GM19239 (cell line): ENCODE data around the gene HIPK2.

ENCODE experiments used
- DNase-seq: peaks from one replicate; pipeline ENCODE4 v3.0.0; 2011; ENCODE audit warnings: low spot score; ENCODE audit not compliant: insufficient read length
- FAIRE-seq: peaks from 2 replicates; lab custom pipeline; 2011; peaks lifted over from hg19 to GRCh38; lab: Jason Lieb, UNC

The HIPK2 gene

DNA sequence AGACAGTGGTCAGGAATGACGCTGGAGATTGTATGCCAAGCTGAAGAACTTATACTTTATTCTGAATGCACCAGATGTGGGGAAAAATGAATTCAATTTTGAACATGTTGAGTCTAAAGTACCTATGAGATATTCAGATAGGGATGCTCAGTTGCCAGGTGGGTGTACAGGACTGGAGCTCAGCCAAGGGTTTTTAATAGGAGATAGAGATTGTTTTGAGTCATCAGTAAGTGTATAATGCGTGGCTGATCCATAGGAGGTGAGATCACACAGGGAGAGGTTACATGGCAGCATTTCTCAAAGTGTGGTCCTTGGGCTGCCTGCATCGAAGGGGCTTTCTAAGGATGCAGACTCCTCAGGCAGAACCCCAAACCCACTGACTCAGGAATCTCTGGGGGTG, 6.8 kb upstream of the HIPK2 start:
- DNase-seq, result no peak
- no peak for FAIRE-seq

DNA sequence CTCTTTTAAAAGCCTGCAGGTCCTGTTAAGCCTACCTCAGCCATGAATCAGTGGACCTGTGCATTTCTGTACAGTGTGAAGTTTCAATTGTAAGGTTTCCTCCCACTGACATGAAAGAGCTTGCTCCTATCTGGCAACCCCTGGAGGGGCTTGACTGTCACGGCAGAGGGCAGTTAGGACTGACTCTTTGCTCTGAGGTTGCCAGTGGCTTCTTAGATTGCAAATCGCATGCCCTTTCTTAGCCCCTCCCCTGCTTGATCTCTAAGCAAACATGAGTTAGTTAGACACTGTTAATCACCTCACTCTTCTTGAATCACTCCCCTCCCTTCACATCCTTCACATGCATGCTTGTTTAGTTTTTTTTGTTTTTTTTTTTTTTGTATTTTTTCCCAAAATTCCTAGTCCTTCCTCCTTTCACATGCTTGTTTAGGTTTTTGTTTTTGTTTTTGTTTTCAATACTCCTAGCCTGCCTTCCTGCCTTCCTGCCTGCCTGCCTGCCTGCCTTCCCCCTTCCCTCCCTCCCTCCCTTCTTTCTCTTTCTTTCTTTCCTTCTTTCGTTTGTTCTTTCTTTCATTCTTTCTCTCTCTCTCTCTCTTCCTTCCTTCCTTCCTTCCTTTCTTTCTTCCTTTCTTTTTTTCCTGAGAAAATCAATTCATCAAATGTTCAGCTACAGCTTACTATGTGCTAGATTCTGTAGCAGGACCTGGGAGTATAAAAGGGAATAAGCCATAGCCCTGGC, 6.0 kb upstream of the HIPK2 start:
- no peak for FAIRE-seq
- DNase-seq, result no peak

DNA sequence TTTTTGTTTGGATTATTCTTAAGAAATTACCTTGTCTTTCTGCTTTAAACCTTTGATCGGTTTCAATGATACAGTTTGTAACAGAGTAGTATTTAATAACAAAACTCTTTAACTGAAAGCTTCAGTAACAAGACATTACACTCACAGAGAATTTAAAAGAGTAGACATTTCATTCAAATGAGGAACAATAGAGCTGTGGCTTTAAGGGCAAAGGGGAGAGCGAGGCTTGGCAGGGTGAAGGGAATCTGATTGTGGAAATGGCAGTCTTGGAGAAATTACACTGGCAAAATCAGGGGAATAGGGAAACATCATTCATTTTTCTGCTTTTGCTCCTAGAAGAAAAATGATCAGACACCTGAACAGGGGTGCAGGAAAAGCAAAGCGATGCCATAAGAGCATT, 5.1 kb upstream of the HIPK2 start:
- no peak for FAIRE-seq
- no peak for DNase-seq

DNA sequence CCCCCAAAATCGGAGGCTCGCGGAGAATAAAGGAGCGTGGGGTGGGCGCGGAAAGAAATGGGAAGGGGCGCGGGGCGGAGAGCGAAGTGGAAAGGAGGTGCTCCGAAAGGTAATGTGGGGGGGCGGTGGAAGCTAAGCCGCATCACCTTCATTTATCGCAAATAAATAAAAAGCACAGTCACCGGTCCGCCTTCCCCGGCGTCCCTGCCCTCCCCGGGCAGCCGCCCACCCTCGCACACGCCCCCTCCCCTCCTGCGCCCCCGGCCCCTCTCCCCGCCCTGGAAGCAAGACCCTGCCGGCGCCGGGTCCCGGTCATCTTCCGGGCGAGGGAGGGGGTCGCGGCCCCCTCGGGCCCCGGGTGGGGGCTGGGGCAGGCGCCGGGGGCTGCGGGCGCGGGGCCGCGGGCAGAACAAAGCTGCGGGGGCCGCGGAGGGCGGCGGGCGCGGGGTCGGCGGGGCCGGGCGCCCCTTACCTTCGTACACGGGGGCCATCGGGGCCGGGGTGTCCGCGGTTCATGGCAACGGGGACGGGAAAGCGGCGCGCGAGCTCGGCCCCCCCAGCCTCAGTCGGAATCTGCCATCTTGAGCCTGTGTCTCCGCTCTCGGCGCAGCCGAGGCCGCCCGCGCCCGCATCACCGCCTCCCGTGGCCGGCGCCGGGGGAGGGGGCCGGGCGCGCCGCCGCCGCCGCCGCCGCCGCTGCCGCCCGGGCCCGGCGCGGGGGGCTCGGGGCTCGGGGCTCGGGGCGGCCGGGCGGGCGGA, 486 bp downstream of the HIPK2 start:
- FAIRE-seq, result no peak
- peak; percentile 60 for DNase-seq

DNA sequence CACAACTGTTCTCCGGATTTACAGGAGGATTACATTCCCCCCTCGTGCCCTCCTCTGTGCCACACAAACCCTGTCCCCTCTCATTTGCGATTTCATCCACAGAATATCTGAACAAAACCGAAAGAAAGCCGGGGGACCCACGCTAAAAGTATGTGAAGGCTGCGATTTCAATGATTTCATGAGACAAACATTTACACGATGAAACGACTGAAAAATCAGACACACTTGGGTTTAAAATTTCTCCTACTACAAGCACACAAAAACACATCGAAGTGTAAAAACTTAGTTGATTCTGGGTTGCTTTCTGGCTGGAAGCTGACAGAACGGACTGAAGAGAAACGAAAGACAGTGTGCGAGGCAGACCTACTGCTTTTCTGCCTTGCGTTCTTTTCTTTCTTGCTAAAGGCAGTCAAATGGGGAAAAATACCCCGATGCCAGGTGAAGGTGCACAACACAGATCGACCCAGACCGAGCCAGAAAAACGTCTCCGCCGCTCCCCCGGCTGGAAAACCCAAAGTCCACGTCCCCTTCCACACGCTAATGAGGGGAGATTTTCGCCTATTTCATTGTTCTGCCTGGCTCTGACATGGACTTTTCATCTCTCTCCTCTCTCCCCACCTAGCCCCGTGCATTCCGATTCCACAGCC, 1.2 kb downstream of the HIPK2 start:
- FAIRE-seq (peak; percentile 83), DNase-seq (peak; percentile 28)

DNA sequence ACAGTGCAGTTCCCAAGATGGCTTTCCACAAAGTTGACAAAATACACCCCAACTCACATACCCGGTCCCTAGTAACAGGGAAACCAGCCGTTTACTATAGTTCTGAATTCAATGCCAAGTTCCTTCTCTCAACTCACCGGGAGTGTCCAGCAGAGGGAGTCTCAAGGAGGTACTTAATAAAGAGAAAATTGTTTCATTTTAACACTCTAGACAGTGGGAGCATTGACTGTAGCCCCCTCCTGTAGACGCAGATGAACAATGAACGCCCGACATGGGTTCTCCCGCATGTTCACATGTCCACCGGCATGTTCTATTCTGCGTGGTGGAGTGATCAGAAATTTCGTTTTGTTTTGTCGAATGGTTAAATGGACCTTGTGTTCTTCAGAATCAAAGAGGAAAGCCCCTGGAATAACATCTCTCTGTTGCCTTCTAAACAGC, 1.9 kb downstream of the HIPK2 start:
- DNase-seq (peak; percentile 53), FAIRE-seq (peak; percentile 94)

GRCh38 chr7:139774376-139774775, 3.4 kb downstream of the HIPK2 start:
- DNase-seq (no peak), FAIRE-seq (no peak)

DNA sequence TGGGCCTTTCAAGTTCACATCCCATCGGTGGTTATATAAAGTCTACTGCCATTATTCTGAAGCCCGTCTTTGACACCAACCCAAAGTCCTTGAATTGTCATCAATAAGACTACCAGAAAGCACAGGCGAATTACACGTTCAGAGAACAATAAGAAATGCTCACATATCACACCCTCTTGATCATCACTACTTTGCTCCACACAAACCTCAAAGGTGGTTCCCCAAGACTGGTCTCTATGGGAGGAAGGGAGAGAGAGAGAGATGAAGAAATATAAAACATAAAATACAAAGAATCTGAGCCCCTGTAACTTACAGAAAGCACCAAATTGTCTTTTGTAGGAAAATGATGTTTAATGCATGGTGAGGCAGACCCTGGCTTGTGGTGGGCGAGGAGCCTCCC, 4.4 kb downstream of the HIPK2 start:
- DNase-seq, result no peak
- peak; percentile 64 for FAIRE-seq

DNA sequence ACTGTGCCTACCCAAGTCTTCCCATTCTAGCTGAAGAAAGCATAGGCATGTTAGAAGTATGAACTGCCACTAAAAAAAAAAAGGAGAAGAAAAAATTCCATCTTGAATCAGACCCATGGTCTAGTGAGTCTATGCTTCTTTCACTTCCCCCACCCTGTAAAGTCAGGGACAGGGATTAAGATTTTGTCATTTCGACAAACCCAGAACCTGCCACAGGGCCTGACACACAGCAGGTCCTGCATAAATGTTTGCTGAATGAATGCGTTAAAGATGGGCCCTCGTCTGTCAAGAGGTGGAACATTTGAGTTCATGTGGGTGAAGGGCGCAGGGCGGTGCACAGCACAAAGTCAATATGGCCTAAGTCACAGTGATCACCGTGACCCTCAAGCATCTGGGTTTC, 4.9 kb downstream of the HIPK2 start:
- FAIRE-seq (no peak), DNase-seq (no peak)

- no peak for FAIRE-seq
- DNase-seq, result no peak
Measured at GRCh38 chr7:139772115-139772514, 5.7 kb downstream of the HIPK2 start.

DNA sequence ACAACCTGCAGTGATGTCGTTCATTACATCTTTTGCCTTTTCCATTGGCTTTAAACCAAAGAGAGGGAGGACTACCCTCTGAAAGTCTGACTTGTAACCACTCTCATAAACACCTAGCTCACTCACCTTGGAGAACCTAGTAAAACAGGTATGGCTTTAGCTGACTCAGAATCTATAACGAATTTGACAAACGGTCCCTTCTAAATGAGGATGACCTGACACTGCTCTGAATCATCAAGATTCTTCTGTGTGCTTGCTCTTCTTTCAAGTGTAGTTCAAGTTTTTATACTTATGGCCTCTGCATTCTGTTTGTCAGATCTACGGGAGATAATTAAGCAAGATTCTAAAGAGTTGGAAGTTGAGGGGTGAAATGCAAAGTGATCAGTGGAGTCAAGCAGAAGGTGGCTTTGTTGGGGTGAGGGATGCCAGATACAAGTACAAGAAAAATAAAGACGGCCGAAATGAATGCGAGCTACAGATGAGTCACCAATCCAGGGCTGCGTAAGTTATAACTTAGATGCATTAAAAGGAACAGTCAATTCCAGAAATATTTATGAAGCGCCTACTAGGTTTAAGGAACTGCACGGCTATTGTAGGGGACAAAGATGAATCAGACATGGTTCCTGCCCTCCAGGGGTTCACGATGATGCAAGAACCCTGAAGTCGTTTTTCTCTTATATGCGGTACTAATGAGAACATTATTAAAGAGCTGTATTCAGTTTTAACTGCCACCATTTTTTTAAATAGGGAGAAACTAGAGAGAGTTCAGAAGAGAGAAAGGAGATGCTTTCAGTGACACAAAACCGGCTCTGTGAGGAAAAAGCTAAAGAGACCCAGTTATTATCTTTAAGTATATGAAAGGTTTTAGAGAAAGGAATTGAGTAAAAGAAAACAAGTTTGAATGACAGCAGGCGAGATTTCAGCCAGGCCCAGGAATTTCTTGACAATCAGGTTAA, 6.5 kb downstream of the HIPK2 start:
- no peak for FAIRE-seq
- no peak for DNase-seq

DNA sequence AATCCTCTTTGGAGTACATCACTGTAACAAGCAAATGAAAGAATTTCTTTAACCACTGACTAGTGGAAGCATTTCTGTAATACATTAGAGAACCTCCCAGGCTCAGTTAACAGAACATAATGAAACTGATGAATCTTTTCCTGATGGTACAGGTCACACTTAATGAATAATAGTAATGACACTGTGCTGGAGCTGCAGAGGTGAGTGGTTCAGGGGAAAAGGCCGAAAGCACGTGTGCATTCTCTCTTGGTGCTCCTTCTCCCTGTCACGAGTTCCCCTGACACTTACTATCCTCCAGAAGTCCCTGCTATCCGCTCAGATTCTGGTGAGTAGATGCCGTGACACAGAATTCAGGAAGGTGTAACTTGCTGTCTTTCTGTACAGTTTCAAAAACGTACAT, 8.0 kb downstream of the HIPK2 start:
- DNase-seq (no peak), FAIRE-seq (no peak)

DNA sequence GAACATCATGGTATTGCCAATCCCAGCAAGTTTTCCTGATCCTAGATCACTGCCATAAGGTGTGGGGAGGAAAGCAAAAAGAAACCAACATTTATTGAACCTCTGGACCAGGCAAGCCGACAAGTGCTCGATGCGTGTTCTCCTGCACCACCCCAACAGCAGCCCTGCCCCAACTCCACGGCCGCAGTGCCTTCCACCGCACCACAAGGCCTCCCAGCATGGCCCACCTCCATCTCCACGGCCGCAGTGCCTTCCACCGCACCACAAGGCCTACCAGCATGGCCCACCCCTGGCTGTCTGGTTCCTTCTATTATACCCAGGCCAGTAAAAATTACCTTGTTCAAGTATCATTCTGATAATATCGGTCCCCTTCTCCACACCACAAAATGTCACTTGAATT, 8.7 kb downstream of the HIPK2 start:
- FAIRE-seq, result no peak
- DNase-seq, result no peak

- no peak for DNase-seq
- peak; percentile 21 for FAIRE-seq
Measured at GRCh38 chr7:139768249-139768824, 9.5 kb downstream of the HIPK2 start.

DNA sequence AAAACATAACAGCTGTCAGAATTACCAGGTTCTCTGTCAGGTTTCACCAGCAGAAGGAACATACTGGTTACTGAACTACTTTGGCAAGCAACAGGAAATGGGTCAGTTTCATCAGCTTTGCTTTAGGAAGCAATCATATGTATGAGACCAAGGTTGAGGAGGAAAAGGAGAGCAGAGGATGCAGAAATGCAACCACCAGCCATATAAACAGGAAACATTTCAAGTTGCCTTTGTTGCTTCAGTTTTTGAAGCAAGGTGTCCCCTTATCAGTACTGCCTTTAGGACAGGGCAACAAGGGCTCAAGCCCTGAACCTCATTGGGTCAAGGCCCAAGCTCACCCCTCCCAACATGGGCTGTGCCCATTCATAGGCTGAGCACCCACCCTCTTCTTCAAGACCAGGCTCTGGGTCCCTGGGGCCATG, 10.2 kb downstream of the HIPK2 start:
- peak; percentile 61 for DNase-seq
- FAIRE-seq, result peak; percentile 96

DNA sequence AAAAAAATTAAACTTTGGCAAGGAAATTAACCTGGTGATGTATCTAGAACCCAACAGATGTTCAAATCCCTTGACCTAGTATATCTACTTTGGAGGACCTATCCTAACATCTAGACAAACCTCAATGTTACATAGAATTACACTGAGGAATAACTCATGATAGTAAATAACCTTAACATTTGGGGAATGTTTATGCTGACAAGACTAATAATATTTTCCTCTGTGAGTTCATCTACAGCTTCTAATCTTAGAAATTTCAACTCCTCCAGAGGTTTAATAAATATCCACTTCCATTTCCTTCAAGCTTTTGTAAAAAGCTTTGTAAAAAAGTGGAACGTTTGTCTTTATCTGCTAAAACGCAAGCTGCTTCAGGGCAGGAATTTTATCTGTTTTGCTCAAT, 12.7 kb downstream of the HIPK2 start:
- FAIRE-seq (no peak), DNase-seq (no peak)

GRCh38 chr7:139763330-139763729, 14.5 kb downstream of the HIPK2 start:
- no peak for DNase-seq
- FAIRE-seq, result no peak

DNA sequence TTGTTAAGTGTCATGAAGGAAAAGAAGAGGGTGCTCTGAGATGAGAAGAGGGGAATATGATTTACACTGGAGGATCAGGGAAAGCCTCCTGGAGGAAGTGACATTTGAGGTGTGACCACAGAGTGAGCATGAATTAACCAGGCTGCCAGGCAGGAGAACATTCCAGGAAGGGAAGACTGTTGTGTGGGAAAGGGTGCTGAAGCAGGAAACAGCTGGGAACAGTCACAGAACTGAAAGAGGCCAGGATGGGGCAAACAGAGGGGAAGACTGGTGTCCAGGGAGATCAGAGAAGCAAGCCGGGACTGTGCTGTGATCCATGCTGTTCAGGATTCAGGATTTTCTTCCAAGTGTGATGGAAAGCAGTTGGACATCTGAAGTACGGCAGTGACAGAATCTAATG, 14.9 kb downstream of the HIPK2 start:
- FAIRE-seq (no peak), DNase-seq (no peak)

- FAIRE-seq, result no peak
- no peak for DNase-seq
Measured at GRCh38 chr7:139758388-139758787, 19.4 kb downstream of the HIPK2 start.

DNA sequence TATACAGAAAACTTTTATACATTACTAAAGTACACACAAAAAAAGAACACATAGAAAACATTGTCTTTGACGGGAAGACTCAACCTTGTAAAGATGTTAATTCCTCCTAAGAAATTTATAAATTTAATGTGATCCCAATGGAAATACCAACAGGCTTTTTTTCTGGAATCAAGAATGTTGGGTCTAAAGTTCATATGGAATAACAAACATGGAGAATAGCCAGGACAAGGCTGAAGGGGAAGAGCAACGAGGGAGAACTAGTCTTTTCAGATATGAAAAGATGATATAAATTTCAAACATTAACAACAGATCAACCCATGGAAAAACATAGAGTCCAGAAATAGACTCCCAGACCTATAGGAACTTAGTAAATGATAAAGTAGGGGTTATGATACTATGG, 19.8 kb downstream of the HIPK2 start:
- FAIRE-seq (no peak), DNase-seq (no peak)
